Chondrocyte (in vitro differentiated cells): ENCODE measurements around the gene CPD. TPM values are rescaled to one million over a fixed set of nuclear protein-coding genes. Genes with fewer than 3 reads are reported as not detected.

Experiments
- DNase-seq: peaks from one replicate; pipeline ENCODE4 v3.0.0; 2021; ENCODE audit warnings: mixed read lengths, low spot score
- H3K27ac Mint-ChIP-seq: one replicate; pipeline ENCODE4 v1.8.0; 2021; ENCODE audit warnings: mild to moderate bottlenecking, moderate library complexity, mixed read lengths; ENCODE audit not compliant: unreplicated experiment
- H3K27me3 Mint-ChIP-seq: 2 replicates; pipeline ENCODE4 v1.8.0; 2021; ENCODE audit warnings: low read depth, mixed read lengths
- H3K36me3 Mint-ChIP-seq: 2 replicates; pipeline ENCODE4 v1.8.0; 2021; ENCODE audit warnings: low read depth, mixed read lengths
- H3K4me1 Mint-ChIP-seq: 2 replicates; pipeline ENCODE4 v1.8.0; 2021; ENCODE audit warnings: low read depth, mild to moderate bottlenecking, mixed read lengths
- H3K4me3 Mint-ChIP-seq: one replicate; pipeline ENCODE4 v1.8.0; 2021; ENCODE audit warnings: mild to moderate bottlenecking, moderate library complexity, mixed read lengths; ENCODE audit not compliant: unreplicated experiment
- H3K9me3 Mint-ChIP-seq: 2 replicates; pipeline ENCODE4 v1.8.0; 2021; ENCODE audit warnings: low read depth, mixed read lengths
- CTCF ChIP-seq: fragments of 200-600 bp; sonication (generic); IDR thresholded peaks from 2 replicates; pipeline ENCODE4 v1.5.0; 2021; ENCODE audit warnings: antibody characterized with exemption, mild to moderate bottlenecking, moderate library complexity
- total RNA-seq: library from RNA; stranded (reverse); gene quantifications from 3 replicates; pipeline ENCODE4 v1.2.1, GENCODE V29; 2021

CPD gene
- total RNA-seq, 1 donor from 2014 or later: 78.1 TPM

DNA sequence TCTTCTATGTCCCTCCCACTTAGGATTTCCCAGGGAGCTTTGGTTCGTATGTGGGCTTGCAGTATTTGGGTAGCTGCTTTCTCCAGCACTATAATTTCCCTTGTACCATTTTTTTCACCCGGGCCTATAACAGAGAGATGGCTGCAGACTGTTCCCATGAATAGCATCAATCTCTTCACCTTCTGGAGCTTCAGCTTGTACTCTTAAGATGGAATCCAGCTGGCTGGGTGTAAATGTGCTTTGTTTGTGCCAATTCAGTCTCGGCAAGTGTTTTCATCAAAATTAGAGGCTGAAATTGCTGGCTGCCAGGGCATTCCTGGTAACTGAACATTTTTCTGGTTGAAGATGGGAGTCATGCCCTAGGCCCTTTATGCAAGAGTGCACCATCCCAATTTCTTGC lies 12.2 kb upstream of the CPD start:
- no peak for TF ChIP-seq CTCF
- Mint-ChIP-seq H3K36me3 (no peaks in the 10 kb centered on the region), H3K27me3 (peaks cover 2% of the 10 kb centered on the region), H3K4me3 (no peak overlapping the region), H3K27ac (no peak overlapping the region), H3K4me1 (no peaks in the 10 kb centered on the region), H3K9me3 (peaks cover 3% of the 10 kb centered on the region)
- DNase-seq: no peak

- Mint-ChIP-seq H3K27ac (no peak overlapping the region), H3K27me3 (peaks cover 7% of the 10 kb centered on the region), H3K36me3 (no peaks in the 10 kb centered on the region), H3K4me1 (no peaks in the 10 kb centered on the region), H3K9me3 (no peaks in the 10 kb centered on the region), H3K4me3 (no peak overlapping the region)
- TF ChIP-seq CTCF: no peak
- DNase-seq: no peak
Observed at GRCh38 chr17:30368912-30369720, 9.6 kb upstream of the CPD start.

DNA sequence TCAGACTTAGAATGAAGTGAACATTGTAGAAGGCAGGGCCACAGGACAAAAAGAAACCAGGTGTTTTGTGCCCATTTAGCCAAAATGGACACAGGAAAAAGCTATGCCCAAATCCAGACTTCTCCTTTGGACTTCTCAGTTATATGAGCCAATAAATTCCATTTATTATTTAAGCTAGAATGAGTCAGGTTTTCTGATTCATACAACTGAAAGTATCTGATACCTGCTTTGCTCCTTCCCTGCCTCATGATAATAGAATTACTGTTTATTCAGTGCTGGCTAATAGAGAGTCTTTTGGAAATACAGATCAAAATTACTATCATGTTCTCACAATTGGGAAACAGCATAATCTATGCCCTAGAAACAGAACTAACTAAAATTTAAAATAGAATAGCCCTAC lies 8.7 kb upstream of the CPD start:
- H3K4me1 Mint-ChIP-seq: no peaks in the 10 kb centered on the region
- TF ChIP-seq CTCF: no peak
- DNase-seq: no peak
- H3K27me3 Mint-ChIP-seq: peaks cover 7% of the 10 kb centered on the region
- H3K36me3 Mint-ChIP-seq: no peaks in the 10 kb centered on the region
- H3K4me3 Mint-ChIP-seq: no peak overlapping the region
- H3K9me3 Mint-ChIP-seq: no peaks in the 10 kb centered on the region
- no peak overlapping the region for H3K27ac Mint-ChIP-seq

DNA sequence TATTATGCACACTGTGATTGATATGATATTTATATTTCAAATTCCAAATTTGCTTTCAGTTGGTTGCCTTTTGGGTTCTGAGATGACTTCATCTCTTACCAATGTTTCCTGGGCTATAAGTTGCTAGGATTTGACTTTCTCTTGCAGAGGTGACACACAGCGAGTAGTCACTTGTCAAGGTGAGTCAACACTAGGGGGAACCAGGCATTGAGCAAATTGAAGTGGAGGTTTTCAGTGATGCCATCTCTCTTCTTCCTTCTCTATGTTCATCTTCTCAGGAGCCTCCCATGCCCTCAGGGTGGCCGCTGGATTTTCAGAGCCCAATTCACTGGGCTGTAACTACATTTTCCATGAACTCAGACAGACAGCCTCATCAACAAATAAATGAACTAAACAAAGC lies 6.0 kb upstream of the CPD start:
- Mint-ChIP-seq H3K27me3 (peaks cover 5% of the 10 kb centered on the region), H3K4me1 (peaks cover 14% of the 10 kb centered on the region), H3K36me3 (no peaks in the 10 kb centered on the region), H3K27ac (no peak overlapping the region), H3K9me3 (no peaks in the 10 kb centered on the region), H3K4me3 (no peak overlapping the region)
- no peak for DNase-seq
- peak; percentile 20 for TF ChIP-seq CTCF

DNA sequence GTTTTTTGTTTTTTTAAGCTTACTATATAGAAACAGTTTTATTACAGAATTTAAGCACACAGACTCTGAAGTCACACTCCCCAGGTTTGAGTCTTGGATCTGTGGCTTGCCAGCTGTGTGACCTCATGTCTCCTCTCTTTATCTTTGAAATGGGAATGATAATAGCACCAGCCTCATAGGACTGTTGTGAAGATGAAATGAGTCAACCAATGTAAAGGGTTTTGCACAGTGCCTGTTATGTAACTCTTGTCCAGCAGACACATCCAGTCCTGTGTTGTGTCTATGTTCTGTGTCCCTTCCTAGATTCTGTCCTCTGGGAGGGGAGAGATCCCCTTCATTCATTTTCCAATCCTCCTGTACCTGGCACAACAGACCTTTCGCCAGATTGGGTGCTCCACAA lies 3.1 kb upstream of the CPD start:
- peaks cover 33% of the 10 kb centered on the region for H3K4me1 Mint-ChIP-seq
- DNase-seq: no peak
- H3K27ac Mint-ChIP-seq: no peak overlapping the region
- H3K4me3 Mint-ChIP-seq: no peak overlapping the region
- peaks cover 5% of the 10 kb centered on the region for H3K27me3 Mint-ChIP-seq
- TF ChIP-seq CTCF: no peak
- no peaks in the 10 kb centered on the region for H3K9me3 Mint-ChIP-seq
- H3K36me3 Mint-ChIP-seq: no peaks in the 10 kb centered on the region
